Measurements from ENCODE around the gene RASSF8.

Gene RASSF8

DNA sequence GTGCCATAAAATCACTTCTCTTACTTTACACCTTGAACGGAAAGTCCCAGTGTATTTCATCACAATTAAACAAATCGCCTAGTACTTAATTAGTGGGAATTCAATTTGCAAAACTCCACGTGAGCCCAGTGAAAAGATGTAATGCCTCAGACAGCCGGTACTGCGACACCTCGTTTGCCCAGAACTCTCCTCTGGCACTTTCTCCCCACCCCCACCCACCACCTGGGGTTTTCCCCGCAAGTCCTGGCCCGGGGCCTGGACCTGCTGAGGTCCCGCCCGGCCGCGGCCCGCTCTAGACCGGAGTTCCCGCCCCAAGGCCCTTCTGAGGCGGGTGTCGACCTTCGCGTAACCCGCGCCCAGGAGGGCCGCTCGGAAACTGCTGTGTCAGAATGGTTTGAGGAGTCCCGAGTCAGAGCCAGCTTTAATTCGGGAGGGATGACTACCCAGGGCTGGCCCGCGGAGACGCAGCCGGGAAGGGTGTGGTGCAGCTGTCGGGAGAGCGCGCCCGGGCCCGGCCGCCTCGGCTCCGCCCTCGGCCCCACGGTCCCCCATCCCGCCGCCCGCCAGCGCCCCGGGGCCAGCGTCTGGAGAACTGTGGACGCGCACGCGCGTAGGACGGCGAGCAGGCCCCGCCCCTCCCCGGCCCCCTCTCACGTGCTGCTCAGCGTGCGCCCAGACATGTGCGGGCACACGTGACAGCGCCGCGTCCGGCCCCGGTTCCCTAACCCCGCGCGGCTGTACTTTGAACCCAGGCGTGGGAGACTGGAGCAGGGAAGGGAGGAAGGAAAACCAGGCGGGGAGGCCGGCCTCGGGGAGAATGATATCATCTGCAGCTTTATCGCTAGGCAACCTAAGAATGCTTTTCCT is 155.6 kb downstream of the RASSF8 start:
- Histone ChIP-seq H3K4me3 (ENCODE audit: low read length) (peak overlapping the region; percentile 50), H3K4me2 (ENCODE audit: low read depth, low read length) (peak overlapping the region; percentile 65), H2AFZ (ENCODE audit: low read length) (peak overlapping the region; percentile 15; the same call in 1 of the 2 replicates), H3K36me3 (replicated peaks; ENCODE audit: insufficient read depth, low read length) (no peaks in the 10 kb centered on the region), H3K4me1 (ENCODE audit: low read length) (peaks cover 48% of the 10 kb centered on the region), H3F3A (ENCODE audit: insufficient read depth, low read length) (peaks cover 54% of the 10 kb centered on the region), H3K9ac (ENCODE audit: low read length) (peak overlapping the region; percentile 67), H3K27ac (ENCODE audit: low read length) (peak overlapping the region; percentile 90), H3K9me2 (replicated peaks; ENCODE audit: insufficient read depth, low read length) (no peaks in the 10 kb centered on the region), H3K79me2 (ENCODE audit: low read length) (peaks cover 4% of the 10 kb centered on the region), H3K27me3 (replicated peaks; ENCODE audit: insufficient read depth, low read length) (no peaks in the 10 kb centered on the region), H3K9me3 (replicated peaks; ENCODE audit: insufficient read depth, low read length) (no peaks in the 10 kb centered on the region), H4K20me1 (ENCODE audit: insufficient read depth, low read length) (no peaks in the 10 kb centered on the region)
- peak; percentile 96 for DNase-seq
- TF ChIP-seq, protein P1, sequence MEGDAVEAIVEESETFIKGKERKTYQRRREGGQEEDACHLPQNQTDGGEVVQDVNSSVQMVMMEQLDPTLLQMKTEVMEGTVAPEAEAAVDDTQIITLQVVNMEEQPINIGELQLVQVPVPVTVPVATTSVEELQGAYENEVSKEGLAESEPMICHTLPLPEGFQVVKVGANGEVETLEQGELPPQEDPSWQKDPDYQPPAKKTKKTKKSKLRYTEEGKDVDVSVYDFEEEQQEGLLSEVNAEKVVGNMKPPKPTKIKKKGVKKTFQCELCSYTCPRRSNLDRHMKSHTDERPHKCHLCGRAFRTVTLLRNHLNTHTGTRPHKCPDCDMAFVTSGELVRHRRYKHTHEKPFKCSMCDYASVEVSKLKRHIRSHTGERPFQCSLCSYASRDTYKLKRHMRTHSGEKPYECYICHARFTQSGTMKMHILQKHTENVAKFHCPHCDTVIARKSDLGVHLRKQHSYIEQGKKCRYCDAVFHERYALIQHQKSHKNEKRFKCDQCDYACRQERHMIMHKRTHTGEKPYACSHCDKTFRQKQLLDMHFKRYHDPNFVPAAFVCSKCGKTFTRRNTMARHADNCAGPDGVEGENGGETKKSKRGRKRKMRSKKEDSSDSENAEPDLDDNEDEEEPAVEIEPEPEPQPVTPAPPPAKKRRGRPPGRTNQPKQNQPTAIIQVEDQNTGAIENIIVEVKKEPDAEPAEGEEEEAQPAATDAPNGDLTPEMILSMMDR (IDR thresholded peaks at IDR 0.05; ENCODE audit: low read length) = peak; percentile 42
- no peak for TF ChIP-seq EZH2phosphoT487 (IDR thresholded peaks at IDR 0.05; ENCODE audit: low read length)

DNA sequence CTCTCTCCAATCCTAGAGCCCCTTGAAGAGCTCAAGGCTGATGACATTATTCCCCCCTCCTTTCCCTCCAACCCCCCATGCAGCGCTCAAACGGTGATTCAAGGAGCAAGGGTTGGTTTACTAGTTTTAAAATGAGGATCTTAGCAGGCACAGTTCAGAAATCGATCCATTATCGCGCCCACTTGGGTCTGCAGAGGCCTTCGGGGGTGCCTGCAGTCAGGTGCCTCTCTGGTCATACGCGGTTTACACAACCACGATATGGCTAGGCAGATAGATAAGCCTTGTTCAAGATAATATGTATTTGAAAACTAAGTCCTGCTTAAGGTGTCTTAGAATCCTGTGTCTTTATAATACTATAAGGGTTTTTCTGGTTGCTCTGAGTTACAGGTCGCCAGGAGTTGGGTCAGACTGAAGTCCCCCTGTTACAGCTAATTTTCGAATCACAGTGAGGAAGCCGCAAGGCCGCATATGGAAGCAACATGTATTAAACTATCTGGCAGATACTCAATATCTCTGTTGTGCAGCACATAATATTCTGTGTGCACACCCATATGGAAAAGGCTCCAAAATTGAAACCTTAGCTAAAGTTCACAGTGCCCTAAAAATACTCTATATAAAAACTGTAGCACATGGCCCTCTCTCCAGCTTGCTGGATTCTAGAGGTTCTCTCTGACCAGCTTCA is 156.4 kb downstream of the RASSF8 start:
- Histone ChIP-seq H2AFZ (ENCODE audit: low read length) (peak overlapping the region; percentile 14; the same call in 1 of the 2 replicates), H3F3A (ENCODE audit: insufficient read depth, low read length) (peaks cover 61% of the 10 kb centered on the region), H3K4me1 (ENCODE audit: low read length) (peaks cover 51% of the 10 kb centered on the region), H4K20me1 (ENCODE audit: insufficient read depth, low read length) (no peaks in the 10 kb centered on the region), H3K4me2 (ENCODE audit: low read depth, low read length) (peak overlapping the region; percentile 37), H3K4me3 (ENCODE audit: low read length) (peak overlapping the region; percentile 19; the same call in 1 of the 2 replicates), H3K9ac (ENCODE audit: low read length) (peak overlapping the region; percentile 38), H3K36me3 (replicated peaks; ENCODE audit: insufficient read depth, low read length) (no peaks in the 10 kb centered on the region), H3K9me2 (replicated peaks; ENCODE audit: insufficient read depth, low read length) (no peaks in the 10 kb centered on the region), H3K27ac (ENCODE audit: low read length) (peak overlapping the region; percentile 90; the same call in 1 of the 2 replicates), H3K27me3 (replicated peaks; ENCODE audit: insufficient read depth, low read length) (no peaks in the 10 kb centered on the region), H3K9me3 (replicated peaks; ENCODE audit: insufficient read depth, low read length) (no peaks in the 10 kb centered on the region), H3K79me2 (ENCODE audit: low read length) (peaks cover 7% of the 10 kb centered on the region)
- TF ChIP-seq, protein P1 (IDR thresholded peaks at IDR 0.05; ENCODE audit: low read length) = no peak
- TF ChIP-seq EZH2 (optimal IDR thresholded peaks at IDR 0.05; ENCODE audit: low read depth, low read length) = no peak
- no peak for TF ChIP-seq EZH2phosphoT487 (IDR thresholded peaks at IDR 0.05; ENCODE audit: low read length)
- no peak for DNase-seq

DNA sequence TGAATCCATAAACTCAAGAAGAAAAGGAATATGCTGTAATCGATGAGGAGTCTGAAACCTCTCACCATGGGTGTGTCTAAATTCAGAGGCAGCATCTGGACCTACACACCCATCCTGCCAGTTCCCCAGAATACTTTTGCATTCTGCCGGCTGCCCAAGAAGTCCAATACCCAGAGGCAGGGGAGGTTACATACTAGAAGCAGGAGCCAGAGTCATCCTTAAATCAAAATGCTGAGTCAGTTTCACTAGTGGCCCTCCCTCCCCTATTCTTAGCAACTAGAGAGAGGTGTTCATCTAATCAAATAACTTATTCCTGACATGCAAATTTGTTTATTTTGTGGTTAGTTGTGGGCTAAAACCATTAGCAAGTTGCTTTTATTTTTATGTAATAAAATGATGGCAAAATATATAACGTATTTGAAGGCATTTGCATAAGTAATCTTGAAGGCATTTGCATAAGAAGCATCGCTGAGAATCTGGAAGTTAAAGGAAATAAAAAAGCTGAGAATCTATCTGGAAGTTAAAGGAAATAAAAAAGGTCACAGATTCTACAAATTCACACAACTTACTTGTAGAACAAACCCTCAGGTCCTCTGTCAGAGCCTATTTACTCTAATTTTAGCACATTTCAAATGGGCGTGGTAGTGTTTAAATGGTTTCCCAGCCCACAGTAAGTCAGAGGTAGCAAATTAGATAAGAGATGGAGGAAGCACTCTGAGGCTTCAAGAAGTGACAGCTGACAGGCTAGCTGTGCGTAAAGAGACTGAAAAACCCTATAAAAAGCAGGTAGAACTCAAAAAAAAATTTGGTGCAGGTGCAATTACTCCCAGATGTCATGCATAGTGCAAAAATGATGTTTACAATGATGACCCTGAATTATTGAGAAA is 158.6 kb downstream of the RASSF8 start:
- TF ChIP-seq, protein P1 (IDR thresholded peaks at IDR 0.05; ENCODE audit: low read length) = no peak
- TF ChIP-seq EZH2 (optimal IDR thresholded peaks at IDR 0.05; ENCODE audit: low read depth, low read length) = no peak
- TF ChIP-seq EZH2phosphoT487 (IDR thresholded peaks at IDR 0.05; ENCODE audit: low read length) = no peak
- H3K9me2 ChIP-seq (replicated peaks; ENCODE audit: insufficient read depth, low read length) = no peaks in the 10 kb centered on the region
- H3K4me3 ChIP-seq (ENCODE audit: low read length) = peak overlapping the region; percentile 41

More for the DNA sequence above, 158.6 kb downstream of the RASSF8 start:
- DNase-seq = peak; percentile 86
- peak overlapping the region; percentile 86 for H3K9ac ChIP-seq (ENCODE audit: low read length)
- no peaks in the 10 kb centered on the region for H3K27me3 ChIP-seq (replicated peaks; ENCODE audit: insufficient read depth, low read length)
- peaks cover 79% of the 10 kb centered on the region for H3F3A ChIP-seq (ENCODE audit: insufficient read depth, low read length)
- peaks cover 59% of the 10 kb centered on the region for H3K4me1 ChIP-seq (ENCODE audit: low read length)
- H2AFZ ChIP-seq (ENCODE audit: low read length) = 0 out of 2 replicates have a peak overlapping the region, but pooled peaks have one; percentile 1
- peak overlapping the region; percentile 90 for H3K27ac ChIP-seq (ENCODE audit: low read length)
- peaks cover 27% of the 10 kb centered on the region for H3K79me2 ChIP-seq (ENCODE audit: low read length)
- no peaks in the 10 kb centered on the region for H3K36me3 ChIP-seq (replicated peaks; ENCODE audit: insufficient read depth, low read length)
- H3K9me3 ChIP-seq (replicated peaks; ENCODE audit: insufficient read depth, low read length) = no peaks in the 10 kb centered on the region
- H3K4me2 ChIP-seq (ENCODE audit: low read depth, low read length) = peak overlapping the region; percentile 79
- no peaks in the 10 kb centered on the region for H4K20me1 ChIP-seq (ENCODE audit: insufficient read depth, low read length)

Measured in MM.1S (cell line).